WTC11 (cell line): ENCODE data around the gene RTBDN. TPM values are rescaled to one million over a fixed set of nuclear protein-coding genes. Genes with fewer than 3 reads are reported as not detected.

Experiments
- AFF4 ChIP-seq: sonication (generic); formaldehyde crosslinking; IDR thresholded peaks from 2 replicates; pipeline ENCODE4 v1.8.1; 2023; ENCODE audit warnings: mild to moderate bottlenecking, missing genetic modification reagents, borderline replicate concordance
- ATF2 ChIP-seq: sonication (generic); formaldehyde crosslinking; IDR thresholded peaks from 2 replicates; pipeline ENCODE4 v1.8.1; 2022; ENCODE audit warnings: low read depth, missing genetic modification reagents, borderline replicate concordance
- ATF6 ChIP-seq: sonication (generic); formaldehyde crosslinking; IDR thresholded peaks from 2 replicates; pipeline ENCODE4 v1.8.1; 2023; ENCODE audit warnings: mild to moderate bottlenecking, missing genetic modification reagents
- CBFB ChIP-seq: sonication (generic); formaldehyde crosslinking; IDR thresholded peaks from 2 replicates; pipeline ENCODE4 v1.8.1; 2022; ENCODE audit warnings: mild to moderate bottlenecking, low read depth, missing genetic modification reagents
- CREM ChIP-seq: sonication (generic); formaldehyde crosslinking; IDR thresholded peaks from 2 replicates; pipeline ENCODE4 v1.8.1; 2022; ENCODE audit warnings: mild to moderate bottlenecking, missing genetic modification reagents, moderate library complexity
- EMX1 ChIP-seq: fragments of 250-450 bp; sonication (Bioruptor Pico); IDR thresholded peaks from 2 replicates; pipeline ENCODE4 v1.8.0; 2021; ENCODE audit warnings: mild to moderate bottlenecking
- GRHL2 ChIP-seq: fragments of 250-450 bp; sonication (Bioruptor Pico); IDR thresholded peaks from 2 replicates; pipeline ENCODE4 v1.8.0; 2022; ENCODE audit warnings: mild to moderate bottlenecking, moderate library complexity; ENCODE audit not compliant: insufficient replicate concordance, severe bottlenecking
- IRF1 ChIP-seq: sonication (generic); formaldehyde crosslinking; IDR thresholded peaks from 2 replicates; pipeline ENCODE4 v1.8.0; 2023; ENCODE audit warnings: missing genetic modification reagents
- JAZF1 ChIP-seq: fragments of 250-450 bp; sonication (Bioruptor Pico); IDR thresholded peaks from 2 replicates; pipeline ENCODE4 v1.9.0; 2021; ENCODE audit warnings: moderate library complexity, mild to moderate bottlenecking, inconsistent platforms
- MLX ChIP-seq: sonication (generic); formaldehyde crosslinking; IDR thresholded peaks from 2 replicates; pipeline ENCODE4 v1.8.1; 2023; ENCODE audit warnings: mild to moderate bottlenecking, missing genetic modification reagents, moderate library complexity
- NFATC4 ChIP-seq: fragments of 250-450 bp; sonication (Bioruptor Pico); IDR thresholded peaks from 2 replicates; pipeline ENCODE4 v1.9.0; 2021; ENCODE audit warnings: mild to moderate bottlenecking
- NFE2L1 ChIP-seq: sonication (generic); formaldehyde crosslinking; IDR thresholded peaks from 2 replicates; pipeline ENCODE4 v1.8.1; 2023; ENCODE audit warnings: missing genetic modification reagents
- SP1 ChIP-seq: sonication (generic); formaldehyde crosslinking; conservative IDR thresholded peaks from 2 replicates; pipeline ENCODE4 v1.8.1; 2022; ENCODE audit warnings: missing genetic modification reagents
- TEAD1 ChIP-seq: sonication (generic); formaldehyde crosslinking; IDR thresholded peaks from 2 replicates; pipeline ENCODE4 v1.8.0; 2022; ENCODE audit warnings: mild to moderate bottlenecking, missing genetic modification reagents
- TP53 ChIP-seq: sonication (generic); formaldehyde crosslinking; IDR thresholded peaks from 2 replicates; pipeline ENCODE4 v1.8.1; 2023; ENCODE audit warnings: mild to moderate bottlenecking, missing genetic modification reagents
- USF1 ChIP-seq: sonication (generic); formaldehyde crosslinking; IDR thresholded peaks from 2 replicates; pipeline ENCODE4 v1.8.0; 2022; ENCODE audit warnings: mild to moderate bottlenecking, missing genetic modification reagents
- ZMAT4 ChIP-seq: fragments of 250-450 bp; sonication (Bioruptor Pico); IDR thresholded peaks from 2 replicates; pipeline ENCODE4 v1.9.0; 2021; ENCODE audit warnings: mild to moderate bottlenecking
- ZNF219 ChIP-seq: sonication (generic); formaldehyde crosslinking; IDR thresholded peaks from 2 replicates; pipeline ENCODE4 v1.8.0; 2023; ENCODE audit warnings: missing genetic modification reagents, mild to moderate bottlenecking, borderline replicate concordance
- ZNF263 ChIP-seq: sonication (generic); formaldehyde crosslinking; IDR thresholded peaks from 2 replicates; pipeline ENCODE4 v1.8.1; 2022; ENCODE audit warnings: low read depth, mild to moderate bottlenecking, moderate library complexity, missing genetic modification reagents
- ZNF396 ChIP-seq: fragments of 250-450 bp; sonication (Bioruptor Pico); IDR thresholded peaks from 2 replicates; pipeline ENCODE4 v1.8.0; 2021; ENCODE audit warnings: mild to moderate bottlenecking, moderate library complexity, borderline replicate concordance
- ZNF423 ChIP-seq: fragments of 250-450 bp; sonication (Bioruptor Pico); IDR thresholded peaks from 2 replicates; pipeline ENCODE4 v2.1.2; 2022; ENCODE audit warnings: mild to moderate bottlenecking, moderate library complexity
- ZNF671 ChIP-seq: fragments of 250-450 bp; sonication (Bioruptor Pico); IDR thresholded peaks from 2 replicates; pipeline ENCODE4 v1.8.0; 2021; ENCODE audit warnings: mild to moderate bottlenecking
- total RNA-seq: library from RNA; stranded (reverse); gene quantifications from 3 replicates; pipeline ENCODE4 v1.2.3, GENCODE V29; 2021
- TF ChIP-seq, protein P1 (sequence below): sonication (generic); formaldehyde crosslinking; IDR thresholded peaks from 2 replicates; pipeline ENCODE4 v1.8.0; 2022; ENCODE audit warnings: mild to moderate bottlenecking, missing genetic modification reagents
- TF ChIP-seq, protein P2 (sequence below): sonication (generic); formaldehyde crosslinking; IDR thresholded peaks from 2 replicates; pipeline ENCODE4 v1.8.0; 2022; ENCODE audit warnings: mild to moderate bottlenecking, missing genetic modification reagents
- TF ChIP-seq, protein P3 (sequence below): sonication (generic); formaldehyde crosslinking; IDR thresholded peaks from 2 replicates; pipeline ENCODE4 v1.8.1; 2022; ENCODE audit warnings: mild to moderate bottlenecking, moderate library complexity, missing genetic modification reagents

The RTBDN gene
- total RNA-seq, 1 experiment from 2014 or later: 2.4 TPM

DNA sequence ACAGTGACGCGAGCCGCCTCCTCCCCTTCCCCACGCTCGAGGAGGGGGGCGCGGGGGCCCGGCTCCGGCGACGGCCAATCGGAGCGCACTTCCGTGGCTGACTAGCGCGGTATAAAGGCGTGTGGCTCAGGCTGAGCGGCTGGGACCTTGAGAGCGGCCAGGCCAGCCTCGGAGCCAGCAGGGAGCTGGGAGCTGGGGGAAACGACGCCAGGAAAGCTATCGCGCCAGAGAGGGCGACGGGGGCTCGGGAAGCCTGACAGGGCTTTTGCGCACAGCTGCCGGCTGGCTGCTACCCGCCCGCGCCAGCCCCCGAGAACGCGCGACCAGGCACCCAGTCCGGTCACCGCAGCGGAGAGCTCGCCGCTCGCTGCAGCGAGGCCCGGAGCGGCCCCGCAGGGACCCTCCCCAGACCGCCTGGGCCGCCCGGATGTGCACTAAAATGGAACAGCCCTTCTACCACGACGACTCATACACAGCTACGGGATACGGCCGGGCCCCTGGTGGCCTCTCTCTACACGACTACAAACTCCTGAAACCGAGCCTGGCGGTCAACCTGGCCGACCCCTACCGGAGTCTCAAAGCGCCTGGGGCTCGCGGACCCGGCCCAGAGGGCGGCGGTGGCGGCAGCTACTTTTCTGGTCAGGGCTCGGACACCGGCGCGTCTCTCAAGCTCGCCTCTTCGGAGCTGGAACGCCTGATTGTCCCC, 42.9 kb downstream of the RTBDN start, which contains the start of gene JUNB (continued):
- TF ChIP-seq USF1 (no peak), ZNF671 (CRISPR knock-in tag) (no peak), ZNF219 (CRISPR knock-in tag) (peak; percentile 4; the same call in 1 of the 2 replicates), SP1 (CRISPR knock-in tag) (peak; percentile 64; the same call in 1 of the 2 replicates), ZNF263 (CRISPR knock-in tag) (no peak), ZNF396 (CRISPR knock-in tag) (no peak), ZNF423 (CRISPR knock-in tag) (no peak), TEAD1 (0 out of 2 replicates have a peak, but pooled peaks have one; percentile 56), EMX1 (CRISPR knock-in tag) (no peak), TP53 (CRISPR knock-in tag) (no peak; the same call in 1 of the 2 replicates), ATF6 (CRISPR knock-in tag) (no peak), GRHL2 (CRISPR knock-in tag) (no peak), MLX (no peak), IRF1 (CRISPR knock-in tag) (no peak), NFATC4 (CRISPR knock-in tag) (no peak), AFF4 (CRISPR knock-in tag) (no peak), ATF2 (CRISPR knock-in tag) (no peak), CREM (CRISPR knock-in tag) (no peak), ZMAT4 (CRISPR knock-in tag) (no peak), JAZF1 (CRISPR knock-in tag) (no peak), CBFB (CRISPR knock-in tag) (no peak), NFE2L1 (no peak)
- TF ChIP-seq, protein P1, sequence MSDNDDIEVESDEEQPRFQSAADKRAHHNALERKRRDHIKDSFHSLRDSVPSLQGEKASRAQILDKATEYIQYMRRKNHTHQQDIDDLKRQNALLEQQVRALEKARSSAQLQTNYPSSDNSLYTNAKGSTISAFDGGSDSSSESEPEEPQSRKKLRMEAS (CRISPR knock-in tag): peak; percentile 91
- TF ChIP-seq, protein P2, sequence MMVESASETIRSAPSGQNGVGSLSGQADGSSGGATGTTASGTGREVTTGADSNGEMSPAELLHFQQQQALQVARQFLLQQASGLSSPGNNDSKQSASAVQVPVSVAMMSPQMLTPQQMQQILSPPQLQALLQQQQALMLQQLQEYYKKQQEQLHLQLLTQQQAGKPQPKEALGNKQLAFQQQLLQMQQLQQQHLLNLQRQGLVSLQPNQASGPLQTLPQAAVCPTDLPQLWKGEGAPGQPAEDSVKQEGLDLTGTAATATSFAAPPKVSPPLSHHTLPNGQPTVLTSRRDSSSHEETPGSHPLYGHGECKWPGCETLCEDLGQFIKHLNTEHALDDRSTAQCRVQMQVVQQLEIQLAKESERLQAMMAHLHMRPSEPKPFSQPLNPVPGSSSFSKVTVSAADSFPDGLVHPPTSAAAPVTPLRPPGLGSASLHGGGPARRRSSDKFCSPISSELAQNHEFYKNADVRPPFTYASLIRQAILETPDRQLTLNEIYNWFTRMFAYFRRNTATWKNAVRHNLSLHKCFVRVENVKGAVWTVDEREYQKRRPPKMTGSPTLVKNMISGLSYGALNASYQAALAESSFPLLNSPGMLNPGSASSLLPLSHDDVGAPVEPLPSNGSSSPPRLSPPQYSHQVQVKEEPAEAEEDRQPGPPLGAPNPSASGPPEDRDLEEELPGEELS: peak; percentile 73
- TF ChIP-seq, protein P3, sequence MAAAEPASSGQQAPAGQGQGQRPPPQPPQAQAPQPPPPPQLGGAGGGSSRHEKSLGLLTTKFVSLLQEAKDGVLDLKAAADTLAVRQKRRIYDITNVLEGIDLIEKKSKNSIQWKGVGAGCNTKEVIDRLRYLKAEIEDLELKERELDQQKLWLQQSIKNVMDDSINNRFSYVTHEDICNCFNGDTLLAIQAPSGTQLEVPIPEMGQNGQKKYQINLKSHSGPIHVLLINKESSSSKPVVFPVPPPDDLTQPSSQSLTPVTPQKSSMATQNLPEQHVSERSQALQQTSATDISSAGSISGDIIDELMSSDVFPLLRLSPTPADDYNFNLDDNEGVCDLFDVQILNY (CRISPR knock-in tag): 0 out of 2 replicates have a peak, but pooled peaks have one; percentile 30
